Endothelial cell of umbilical vein (primary cell): ENCODE measurements around the gene DMD. TPM values are rescaled to one million over a fixed set of nuclear protein-coding genes. Genes with fewer than 3 reads are reported as not detected.

Source experiments
- BruUV-seq: library from RNA; stranded (reverse); fragments of 400-500 nt; replicated peaks from 2 replicates; lab custom pipeline; 2021; lab: Mats Ljungman, UMichigan
- CTCF ChIA-PET: fragments of 300-600, 350-600 bp; sonication (Branson Sonifier 250); formaldehyde crosslinking; loops from one replicate; lab custom pipeline; 2021; ENCODE audit warnings: antibody characterized with exemption, inconsistent platforms; lab: Charles Lee
- POLR2A ChIA-PET: fragments of 300-600, 350-600 bp; sonication (Branson Sonifier 250); formaldehyde crosslinking; loops from one replicate; lab custom pipeline; 2021; ENCODE audit warnings: antibody characterized with exemption, inconsistent platforms; lab: Charles Lee
- DNase-seq: peaks from one replicate; pipeline ENCODE4 v3.0.0-alpha.2; 2011; ENCODE audit warnings: low read depth, low spot score
- FAIRE-seq: peaks from 2 replicates; lab custom pipeline; 2011; peaks lifted over from hg19 to GRCh38; lab: Jason Lieb, UNC
- H2AFZ ChIP-seq: 2 replicates; pipeline ENCODE4 v1.6.0; 2012; ENCODE audit warnings: low read depth, low read length, control low read depth, inconsistent platforms
- H3K27ac ChIP-seq: 2 replicates; pipeline ENCODE4 v1.5.1; 2011; ENCODE audit warnings: low read depth, mild to moderate bottlenecking, control low read depth, low read length, moderate library complexity; ENCODE audit not compliant: insufficient read depth
- H3K27me3 ChIP-seq, 2 experiments: 2 replicates each; pipeline versions ENCODE4 v1.6.0 to v1.6.1; 2011; ENCODE audit warnings: low read length in 2 of 2, mixed read lengths in 1 of 2; ENCODE audit not compliant: control insufficient read depth in 2 of 2, insufficient read depth in 2 of 2
- H3K36me3 ChIP-seq, 2 experiments: 2 replicates in 1 of 2; 3 replicates in 1 of 2; pipeline ENCODE4 v1.5.1; 2011; ENCODE audit warnings: low read length in 2 of 2, mild to moderate bottlenecking in 1 of 2, moderate library complexity in 1 of 2; ENCODE audit not compliant: control insufficient read depth in 2 of 2, insufficient read depth in 2 of 2; ENCODE audit errors: extremely low read depth in 1 of 2
- H3K4me1 ChIP-seq: 3 replicates; pipeline ENCODE4 v1.5.1; 2011; ENCODE audit warnings: mild to moderate bottlenecking, low read length; ENCODE audit not compliant: control insufficient read depth, insufficient read depth; ENCODE audit errors: extremely low read depth
- H3K4me2 ChIP-seq: 2 replicates; pipeline ENCODE4 v1.6.1; 2011; ENCODE audit warnings: low read length, control low read depth, mixed read lengths; ENCODE audit not compliant: insufficient read depth
- H3K4me3 ChIP-seq, 3 experiments: fragments of 200-600 bp in 1 of 3; sonication (generic), shearing (Covaris generic) in 1 of 3; replicated peaks in 1 of 3; 2 replicates each; pipeline ENCODE4 v1.5.1; 2011 to 2016; ENCODE audit warnings: control low read depth in 3 of 3, low read length in 3 of 3, mild to moderate bottlenecking in 2 of 3, inconsistent platforms in 1 of 3, low read depth in 1 of 3, moderate library complexity in 1 of 3; ENCODE audit not compliant: insufficient read depth in 1 of 3
- H3K79me2 ChIP-seq: 2 replicates; pipeline ENCODE4 v1.6.0; 2012; ENCODE audit warnings: low read length, inconsistent platforms; ENCODE audit not compliant: control insufficient read depth, insufficient read depth
- H3K9ac ChIP-seq: replicated peaks from 2 replicates; pipeline ENCODE3; 2011; ENCODE audit warnings: low read length, control low read depth; ENCODE audit not compliant: insufficient read depth; ENCODE audit errors: extremely low read depth
- H3K9me1 ChIP-seq: replicated peaks from 3 replicates; pipeline ENCODE4 v1.6.0; 2011; ENCODE audit warnings: mild to moderate bottlenecking, low read length; ENCODE audit not compliant: control insufficient read depth, insufficient read depth; ENCODE audit errors: extremely low read depth
- H3K9me3 ChIP-seq: replicated peaks from 2 replicates; pipeline ENCODE4 v1.5.1; 2012; ENCODE audit warnings: low read length, inconsistent platforms; ENCODE audit not compliant: control insufficient read depth, insufficient read depth
- H4K20me1 ChIP-seq: replicated peaks from 2 replicates; pipeline ENCODE3; 2011; ENCODE audit warnings: mild to moderate bottlenecking, low read length; ENCODE audit not compliant: control insufficient read depth, insufficient read depth; ENCODE audit errors: extremely low read depth
- CTCF ChIP-seq, 2 donors: IDR thresholded peaks; 1 replicate in 1 of 2; 2 replicates in 1 of 2; pipeline ENCODE4 v1.5.1; 2011; ENCODE audit warnings: low read length in 2 of 2, mild to moderate bottlenecking in 2 of 2, moderate library complexity in 2 of 2, control low read depth in 1 of 2, inconsistent platforms in 1 of 2, low read depth in 1 of 2; ENCODE audit not compliant: insufficient read depth in 1 of 2; ENCODE audit errors: extremely low read depth in 1 of 2
- EZH2 ChIP-seq: IDR thresholded peaks from 2 replicates; pipeline ENCODE4 v1.6.1; 2012; ENCODE audit warnings: borderline replicate concordance, low read depth, mild to moderate bottlenecking, moderate library complexity, low read length, inconsistent platforms; ENCODE audit not compliant: severe bottlenecking
- FOS ChIP-seq: IDR thresholded peaks from 2 replicates; pipeline ENCODE4 v1.6.1; 2011; ENCODE audit warnings: mild to moderate bottlenecking, low read length, moderate library complexity, borderline replicate concordance; ENCODE audit not compliant: insufficient read depth
- GATA2 ChIP-seq: IDR thresholded peaks from 2 replicates; pipeline ENCODE4 v1.7.0; 2011; ENCODE audit warnings: low read depth, mild to moderate bottlenecking, moderate library complexity, mixed read lengths, low read length; ENCODE audit not compliant: insufficient read length, insufficient read depth
- JUN ChIP-seq: IDR thresholded peaks from 2 replicates; pipeline ENCODE4 v1.6.1; 2011; ENCODE audit warnings: borderline replicate concordance, low read depth; ENCODE audit not compliant: insufficient read length, insufficient read depth
- MAX ChIP-seq: IDR thresholded peaks from 2 replicates; pipeline ENCODE4 v1.6.1; 2011; ENCODE audit not compliant: insufficient read depth, insufficient read length
- MYC ChIP-seq: IDR thresholded peaks from one replicate; pipeline ENCODE4 v1.6.1; 2011; ENCODE audit warnings: mild to moderate bottlenecking, low read depth, low read length
- POLR2A ChIP-seq: IDR thresholded peaks from 2 replicates; pipeline ENCODE4 v1.6.1; 2012; ENCODE audit warnings: low read depth, mild to moderate bottlenecking, control low read depth, low read length
- POLR2AphosphoS5 ChIP-seq: IDR thresholded peaks from 2 replicates; pipeline ENCODE4 v1.6.1; 2012; ENCODE audit warnings: low read depth, mild to moderate bottlenecking, control low read depth, low read length, moderate library complexity; ENCODE audit not compliant: insufficient read depth
- dilution Hi-C: fragments of 300-500 bp; cut with MboI; formaldehyde crosslinking; loops from one replicate; pipeline ENCODE4 v1.15.0; 2019; ENCODE audit warnings: low sequenced_read_pairs; ENCODE audit not compliant: extremely low pct_ligation_motif_present
- intact Hi-C: fragments of 100-400 bp; cut with micrococcal nuclease; formaldehyde crosslinking; loops from one replicate; pipeline ENCODE4 v1.10.0; 2022
- polyA plus RNA-seq, 4 experiments: library from polyadenylated mRNA; depleted of rRNA in 3 of 4; stranded (reverse) in 3 of 4; unstranded in 1 of 4; fragments of >200 nt; gene quantifications; 2 replicates each; pipeline versions ENCODE4 v1.2.1 to v1.2.3, GENCODE V29; 2011 to 2012; ENCODE audit warnings: missing spikeins in 1 of 4
- total RNA-seq: library from RNA; stranded (reverse); gene quantifications from 2 replicates; pipeline ENCODE4 v1.2.3, GENCODE V29; 2021

DMD gene
- total and polyA plus RNA-seq, 2 donors (not counting 3 experiments of a cell fraction or from before 2014, with no cell fraction given): 7.3 to 9.0 TPM

- no peaks in the 10 kb centered on the region for H3K9me3 ChIP-seq
- dilution Hi-C loops (no loop called here), intact Hi-C loops (no loop called here)
- no peak overlapping the region for H2AFZ ChIP-seq
- no peaks in the 10 kb centered on the region for H3K9me1 ChIP-seq
- H3K4me3 ChIP-seq: no peak overlapping the region
- H3K27ac ChIP-seq: no peak overlapping the region
- ChIA-PET CTCF (interaction anchor here (1.0 kb wide), 1 partner anchor 9 kb away, joined by 3 read pairs; no protein-coding TSS in a partner anchor), POLR2A (no interaction called here)
- H3K36me3 ChIP-seq: no peaks in the 10 kb centered on the region
- no peaks in the 10 kb centered on the region for H3K79me2 ChIP-seq
- BruUV-seq: no TSS peak
- H3K27me3 ChIP-seq: no peaks in the 10 kb centered on the region
- no peak overlapping the region for H3K4me2 ChIP-seq
- FAIRE-seq (no peak), DNase-seq (no peak)
- TF ChIP-seq MYC: no peak
- TF ChIP-seq CTCF (IDR thresholded peaks at IDR 0.05; ENCODE audit: extremely low read depth in 1 of 2, insufficient read depth in 1 of 2, low read depth in 1 of 2, low read length in 2 of 2): no peak
- no peak for TF ChIP-seq POLR2A
- no peaks in the 10 kb centered on the region for H3K4me1 ChIP-seq
- no peak overlapping the region for H3K9ac ChIP-seq
- H4K20me1 ChIP-seq: no peaks in the 10 kb centered on the region
Measured at GRCh38 chrX:31649201-31649600, 1562.1 kb downstream of the DMD start.

- dilution Hi-C loops (no loop called here), intact Hi-C loops (no loop called here)
- Histone ChIP-seq H3K79me2 (no peaks in the 10 kb centered on the region), H4K20me1 (no peaks in the 10 kb centered on the region), H2AFZ (no peak overlapping the region), H3K9me3 (no peaks in the 10 kb centered on the region), H3K4me1 (no peaks in the 10 kb centered on the region), H3K36me3 (no peaks in the 10 kb centered on the region), H3K4me2 (no peak overlapping the region), H3K4me3 (no peak overlapping the region), H3K27ac (no peak overlapping the region), H3K9ac (no peak overlapping the region), H3K9me1 (no peaks in the 10 kb centered on the region), H3K27me3 (no peaks in the 10 kb centered on the region)
- ChIA-PET CTCF (no interaction called here), POLR2A (no interaction called here)
- no peak for FAIRE-seq
- no peak for DNase-seq
- TF ChIP-seq POLR2AphosphoS5: no peak
- TF ChIP-seq EZH2: no peak
- no peak for TF ChIP-seq MAX
- TF ChIP-seq FOS: no peak
- no peak for TF ChIP-seq POLR2A
- TF ChIP-seq CTCF (IDR thresholded peaks at IDR 0.05; ENCODE audit: extremely low read depth in 1 of 2, insufficient read depth in 1 of 2, low read depth in 1 of 2, low read length in 2 of 2): no peak
- no peak for TF ChIP-seq MYC
- TF ChIP-seq GATA2: no peak
- no peak for TF ChIP-seq JUN
- no TSS peak for BruUV-seq
Measured at GRCh38 chrX:31633349-31633748, 1578.0 kb downstream of the DMD start.
